ENCODE results near the gene EXOC3. TPM values are rescaled to one million over a fixed set of nuclear protein-coding genes. Genes with fewer than 3 reads are reported as not detected.

The EXOC3 gene
- total and polyA plus RNA-seq, 10 of the 15 experiments (the other 5 are each of a cell fraction or from before 2014, with no cell fraction given): 1.6 to 53.0 (median 27.9) TPM

DNA sequence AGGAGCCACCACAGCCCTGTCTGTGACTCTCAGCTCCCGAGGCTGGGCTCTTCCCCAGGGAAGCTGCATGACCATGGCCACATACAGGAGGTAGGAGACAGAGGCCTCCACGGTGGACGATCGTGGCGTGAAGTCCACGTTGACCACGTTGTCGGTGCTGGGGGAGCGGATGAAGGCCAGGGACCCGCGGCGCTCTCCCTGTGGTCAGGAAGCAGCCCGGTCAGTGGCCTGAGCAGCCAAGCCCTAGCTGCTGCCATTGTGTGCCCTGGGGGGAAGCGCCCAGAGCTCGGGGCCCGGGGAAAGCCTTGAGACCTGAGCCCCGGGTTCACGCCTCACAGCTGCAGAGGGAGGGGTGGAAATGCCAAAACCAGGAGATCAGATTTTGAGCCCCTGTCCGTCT is 34.3 kb downstream of the EXOC3 start:
- CTCF ChIA-PET: no interaction called here
- no peak overlapping the region for H3K4me2 ChIP-seq (ENCODE audit: control insufficient read depth, insufficient read depth)
- intact Hi-C loops (cut with micrococcal nuclease; ENCODE audit: unreplicated experiment): loop anchor here (10.0 kb wide), 1 partner anchor 138 kb away; the partner anchor contains the start of gene CEP72

DNA sequence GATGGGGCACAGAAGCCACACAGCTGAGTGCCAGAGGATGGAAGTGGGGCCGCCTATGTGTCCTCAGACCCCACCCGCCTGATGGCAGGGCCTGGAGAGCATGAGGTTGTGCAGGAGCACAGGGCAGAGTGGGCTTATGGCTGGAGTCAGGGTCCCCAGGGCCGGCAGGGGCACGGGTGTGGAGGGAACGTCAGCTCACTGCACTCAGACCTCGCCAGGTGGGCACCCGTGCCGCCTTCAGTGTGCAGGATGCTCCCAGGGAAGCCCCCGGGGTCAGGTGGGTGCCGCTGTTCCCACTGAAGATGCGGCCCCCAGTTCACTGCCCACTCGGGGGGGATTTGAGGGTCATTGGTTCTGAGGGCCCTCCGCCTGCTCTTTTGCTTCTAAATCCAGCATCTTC is 34.9 kb downstream of the EXOC3 start:
- no peak for ATAC-seq
- WGBS (ENCODE audit: insufficient coverage, insufficient replicate concordance, low lambda C conversion rate, missing lambda C conversion rate): 63% methylated on average over 13 of the region's 13 CpGs
- CTCF ChIA-PET: no interaction called here
- Histone ChIP-seq H3K9ac (ENCODE audit: control insufficient read depth, insufficient read depth, low read length) (no peak overlapping the region), H3K4me2 (ENCODE audit: control insufficient read depth, insufficient read depth) (no peak overlapping the region), H3K4me1 (ENCODE audit: control insufficient read depth, insufficient read depth, low read length) (no peaks in the 10 kb centered on the region), H2AFZ (ENCODE audit: control insufficient read depth, low read depth, low read length) (no peak overlapping the region), H3K4me3 (no peak overlapping the region), H3K36me3 (ENCODE audit: control insufficient read depth in 2 of 2, insufficient read depth in 2 of 2, low read length in 1 of 2) (no peaks in the 10 kb centered on the region), H3K79me2 (ENCODE audit: control insufficient read depth, insufficient read depth, low read length) (no peaks in the 10 kb centered on the region; the same call in 1 of the 2 replicates), H3K27ac (ENCODE audit: control insufficient read depth, insufficient read depth) (no peak overlapping the region), H4K20me1 (ENCODE audit: control insufficient read depth, insufficient read depth) (no peaks in the 10 kb centered on the region), H3K27me3 (replicated peaks in 1 of 2; ENCODE audit: control insufficient read depth in 2 of 2, insufficient read depth in 2 of 2, low read length in 1 of 2) (no peaks in the 10 kb centered on the region), H3K9me3 (replicated peaks; ENCODE audit: control insufficient read depth, insufficient read depth, low read length) (no peaks in the 10 kb centered on the region)
- in situ Hi-C loops (cut with MboI) (no loop called here), intact Hi-C loops (cut with micrococcal nuclease; ENCODE audit: unreplicated experiment) (loop anchor here (10.0 kb wide), 1 partner anchor 137 kb away; the partner anchor contains the start of gene CEP72)
- RAD21 ChIA-PET (ENCODE audit: unreplicated experiment): no interaction called here
- DNase-seq (ENCODE audit: low read depth, low spot score): no peak
- SMC1A ChIA-PET (ENCODE audit: uncharacterized antibody, unreplicated experiment): no interaction called here
- POLR2A ChIA-PET: no interaction called here
- FAIRE-seq: no peak
- no TSS peak for BruUV-seq (replicated peaks)
- TF ChIP-seq, protein P1, sequence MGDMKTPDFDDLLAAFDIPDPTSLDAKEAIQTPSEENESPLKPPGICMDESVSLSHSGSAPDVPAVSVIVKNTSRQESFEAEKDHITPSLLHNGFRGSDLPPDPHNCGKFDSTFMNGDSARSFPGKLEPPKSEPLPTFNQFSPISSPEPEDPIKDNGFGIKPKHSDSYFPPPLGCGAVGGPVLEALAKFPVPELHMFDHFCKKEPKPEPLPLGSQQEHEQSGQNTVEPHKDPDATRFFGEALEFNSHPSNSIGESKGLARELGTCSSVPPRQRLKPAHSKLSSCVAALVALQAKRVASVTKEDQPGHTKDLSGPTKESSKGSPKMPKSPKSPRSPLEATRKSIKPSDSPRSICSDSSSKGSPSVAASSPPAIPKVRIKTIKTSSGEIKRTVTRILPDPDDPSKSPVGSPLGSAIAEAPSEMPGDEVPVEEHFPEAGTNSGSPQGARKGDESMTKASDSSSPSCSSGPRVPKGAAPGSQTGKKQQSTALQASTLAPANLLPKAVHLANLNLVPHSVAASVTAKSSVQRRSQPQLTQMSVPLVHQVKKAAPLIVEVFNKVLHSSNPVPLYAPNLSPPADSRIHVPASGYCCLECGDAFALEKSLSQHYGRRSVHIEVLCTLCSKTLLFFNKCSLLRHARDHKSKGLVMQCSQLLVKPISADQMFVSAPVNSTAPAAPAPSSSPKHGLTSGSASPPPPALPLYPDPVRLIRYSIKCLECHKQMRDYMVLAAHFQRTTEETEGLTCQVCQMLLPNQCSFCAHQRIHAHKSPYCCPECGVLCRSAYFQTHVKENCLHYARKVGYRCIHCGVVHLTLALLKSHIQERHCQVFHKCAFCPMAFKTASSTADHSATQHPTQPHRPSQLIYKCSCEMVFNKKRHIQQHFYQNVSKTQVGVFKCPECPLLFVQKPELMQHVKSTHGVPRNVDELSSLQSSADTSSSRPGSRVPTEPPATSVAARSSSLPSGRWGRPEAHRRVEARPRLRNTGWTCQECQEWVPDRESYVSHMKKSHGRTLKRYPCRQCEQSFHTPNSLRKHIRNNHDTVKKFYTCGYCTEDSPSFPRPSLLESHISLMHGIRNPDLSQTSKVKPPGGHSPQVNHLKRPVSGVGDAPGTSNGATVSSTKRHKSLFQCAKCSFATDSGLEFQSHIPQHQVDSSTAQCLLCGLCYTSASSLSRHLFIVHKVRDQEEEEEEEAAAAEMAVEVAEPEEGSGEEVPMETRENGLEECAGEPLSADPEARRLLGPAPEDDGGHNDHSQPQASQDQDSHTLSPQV (IDR thresholded peaks at IDR 0.05): no peak
- TF ChIP-seq HDAC2 (IDR thresholded peaks at IDR 0.05): no peak
- TF ChIP-seq, protein P2, sequence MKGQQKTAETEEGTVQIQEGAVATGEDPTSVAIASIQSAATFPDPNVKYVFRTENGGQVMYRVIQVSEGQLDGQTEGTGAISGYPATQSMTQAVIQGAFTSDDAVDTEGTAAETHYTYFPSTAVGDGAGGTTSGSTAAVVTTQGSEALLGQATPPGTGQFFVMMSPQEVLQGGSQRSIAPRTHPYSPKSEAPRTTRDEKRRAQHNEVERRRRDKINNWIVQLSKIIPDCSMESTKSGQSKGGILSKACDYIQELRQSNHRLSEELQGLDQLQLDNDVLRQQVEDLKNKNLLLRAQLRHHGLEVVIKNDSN (IDR thresholded peaks at IDR 0.05; ENCODE audit: borderline replicate concordance, extremely low read length, insufficient read depth, low read depth, low read length): no peak
- no peak for TF ChIP-seq NFXL1 (IDR thresholded peaks at IDR 0.05; ENCODE audit: borderline replicate concordance)
- no peak for TF ChIP-seq MXI1 (IDR thresholded peaks at IDR 0.05; ENCODE audit: low read depth, low read length)
- no peak for TF ChIP-seq SMAD5 (IDR thresholded peaks at IDR 0.05; ENCODE audit: low read depth)
- no peak for TF ChIP-seq FOXM1 (IDR thresholded peaks at IDR 0.05; ENCODE audit: low read depth, low read length)
- no peak for TF ChIP-seq SIX5 (IDR thresholded peaks at IDR 0.05; ENCODE audit: low read depth, low read length, severe bottlenecking)

More for the DNA sequence above, 34.3 kb downstream of the EXOC3 start:
- no peak for ATAC-seq
- ChIA-PET RAD21 (ENCODE audit: unreplicated experiment) (no interaction called here), POLR2A (no interaction called here), SMC1A (ENCODE audit: uncharacterized antibody, unreplicated experiment) (no interaction called here)
- in situ Hi-C loops (cut with MboI): no loop called here
- H3K27me3 ChIP-seq (replicated peaks in 1 of 2; ENCODE audit: control insufficient read depth in 2 of 2, insufficient read depth in 2 of 2, low read length in 1 of 2): no peaks in the 10 kb centered on the region
- TF ChIP-seq GABPA (IDR thresholded peaks at IDR 0.05; ENCODE audit: low read depth) (no peak), KAT2A (conservative IDR thresholded peaks at IDR 0.05; ENCODE audit: control insufficient read depth, low read depth, low read length) (no peak), EED (IDR thresholded peaks at IDR 0.05; ENCODE audit: low read depth) (no peak), NBN (IDR thresholded peaks at IDR 0.05) (no peak), CHD2 (IDR thresholded peaks at IDR 0.05; ENCODE audit: borderline replicate concordance, low read depth, low read length) (no peak)
- TF ChIP-seq, protein P3, sequence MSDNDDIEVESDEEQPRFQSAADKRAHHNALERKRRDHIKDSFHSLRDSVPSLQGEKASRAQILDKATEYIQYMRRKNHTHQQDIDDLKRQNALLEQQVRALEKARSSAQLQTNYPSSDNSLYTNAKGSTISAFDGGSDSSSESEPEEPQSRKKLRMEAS (IDR thresholded peaks at IDR 0.05; ENCODE audit: low read depth, low read length): no peak
- H3K9ac ChIP-seq (ENCODE audit: control insufficient read depth, insufficient read depth, low read length): no peak overlapping the region
- no peaks in the 10 kb centered on the region for H3K9me3 ChIP-seq (replicated peaks; ENCODE audit: control insufficient read depth, insufficient read depth, low read length)
- DNase-seq (ENCODE audit: low read depth, low spot score): no peak
- H3K4me1 ChIP-seq (ENCODE audit: control insufficient read depth, insufficient read depth, low read length): no peaks in the 10 kb centered on the region
- H3K4me3 ChIP-seq: no peak overlapping the region
- peaks cover 6% of the 10 kb centered on the region for H3K79me2 ChIP-seq (ENCODE audit: control insufficient read depth, insufficient read depth, low read length)
- 42% methylated on average over 19 of the region's 19 CpGs for WGBS (ENCODE audit: insufficient coverage, insufficient replicate concordance, low lambda C conversion rate, missing lambda C conversion rate)
- FAIRE-seq: no peak
- no peaks in the 10 kb centered on the region for H4K20me1 ChIP-seq (ENCODE audit: control insufficient read depth, insufficient read depth)
- no peaks in the 10 kb centered on the region for H3K36me3 ChIP-seq (ENCODE audit: control insufficient read depth in 2 of 2, insufficient read depth in 2 of 2, low read length in 1 of 2)
- no peak overlapping the region for H2AFZ ChIP-seq (ENCODE audit: control insufficient read depth, low read depth, low read length)
- H3K27ac ChIP-seq (ENCODE audit: control insufficient read depth, insufficient read depth): no peak overlapping the region
- no TSS peak for BruUV-seq (replicated peaks)
